ENCODE data around the gene MFRP.

GRCh38 chr11:119344291-119345010 is 2.1 kb downstream of the MFRP start:
- TF ChIP-seq CTCF (IDR thresholded peaks at IDR 0.05), result no peak
- TF ChIP-seq POLR2A (IDR thresholded peaks at IDR 0.05), result no peak

Data from testis (tissue), 2 donors.